PFSK-1 (cell line): ENCODE data around the gene TRPV3.

Source experiments
- POLR2AphosphoS5 ChIP-seq: IDR thresholded peaks from 2 replicates; pipeline ENCODE4 v1.6.1; 2012; ENCODE audit warnings: low read depth, mild to moderate bottlenecking, control low read depth, low read length, moderate library complexity
- REST ChIP-seq, 2 experiments: IDR thresholded peaks; 2 replicates each; pipeline versions ENCODE4 v1.6.1 to v1.8.0; 2011 to 2012; ENCODE audit warnings: low read depth in 2 of 2, low read length in 2 of 2, control low read depth in 1 of 2, inconsistent platforms in 1 of 2, mild to moderate bottlenecking in 1 of 2, moderate library complexity in 1 of 2; ENCODE audit not compliant: insufficient read depth in 1 of 2

- TF ChIP-seq POLR2AphosphoS5 (no peak), REST (IDR thresholded peaks at IDR 0.05; ENCODE audit: insufficient read depth in 1 of 2, low read depth in 2 of 2, low read length in 2 of 2) (no peak)
These were observed 10.6 kb downstream of the TRPV3 start for GRCh38 chr17:3546997-3547396.
